Chondrocyte (in vitro differentiated cells): ENCODE results near the gene SNTG2. TPM values are rescaled to one million over a fixed set of nuclear protein-coding genes. Genes with fewer than 3 reads are reported as not detected.

ENCODE experiments used
- DNase-seq: peaks from one replicate; pipeline ENCODE4 v3.0.0; 2021; ENCODE audit warnings: mixed read lengths, low spot score
- H3K27ac Mint-ChIP-seq: one replicate; pipeline ENCODE4 v1.8.0; 2021; ENCODE audit warnings: mild to moderate bottlenecking, moderate library complexity, mixed read lengths; ENCODE audit not compliant: unreplicated experiment
- H3K27me3 Mint-ChIP-seq: 2 replicates; pipeline ENCODE4 v1.8.0; 2021; ENCODE audit warnings: low read depth, mixed read lengths
- H3K36me3 Mint-ChIP-seq: 2 replicates; pipeline ENCODE4 v1.8.0; 2021; ENCODE audit warnings: low read depth, mixed read lengths
- H3K4me1 Mint-ChIP-seq: 2 replicates; pipeline ENCODE4 v1.8.0; 2021; ENCODE audit warnings: low read depth, mild to moderate bottlenecking, mixed read lengths
- H3K4me3 Mint-ChIP-seq: one replicate; pipeline ENCODE4 v1.8.0; 2021; ENCODE audit warnings: mild to moderate bottlenecking, moderate library complexity, mixed read lengths; ENCODE audit not compliant: unreplicated experiment
- H3K9me3 Mint-ChIP-seq: 2 replicates; pipeline ENCODE4 v1.8.0; 2021; ENCODE audit warnings: low read depth, mixed read lengths
- total RNA-seq: library from RNA; stranded (reverse); gene quantifications from 3 replicates; pipeline ENCODE4 v1.2.1, GENCODE V29; 2021
- TF ChIP-seq, protein P1 (sequence below): fragments of 200-600 bp; sonication (generic); IDR thresholded peaks from 2 replicates; pipeline ENCODE4 v1.5.0; 2021; ENCODE audit warnings: antibody characterized with exemption, mild to moderate bottlenecking, moderate library complexity

The SNTG2 gene
- total RNA-seq, 1 donor from 2014 or later: not detected

DNA sequence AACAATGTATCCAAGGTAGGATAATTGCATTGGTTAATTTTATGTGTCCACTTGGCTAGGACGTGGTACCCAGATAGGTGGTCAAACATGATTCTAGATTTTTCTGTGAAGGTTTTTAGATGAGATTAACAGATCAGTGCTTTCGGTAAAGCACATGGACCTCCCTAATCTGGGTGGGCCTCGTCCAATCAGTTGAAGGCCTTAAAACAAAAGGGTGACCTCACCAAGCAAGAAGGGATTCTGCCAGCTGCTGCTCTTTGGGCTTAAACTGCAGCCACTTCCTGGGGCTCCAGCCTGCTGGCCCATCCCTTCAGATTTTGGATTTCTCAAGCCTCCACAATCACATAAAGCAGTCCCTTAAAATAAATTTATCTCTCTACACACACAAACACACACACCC lies 236.5 kb downstream of the SNTG2 start:
- Mint-ChIP-seq H3K27me3 (no peaks in the 10 kb centered on the region), H3K4me3 (no peak overlapping the region), H3K4me1 (no peaks in the 10 kb centered on the region), H3K27ac (no peak overlapping the region), H3K36me3 (no peaks in the 10 kb centered on the region), H3K9me3 (no peaks in the 10 kb centered on the region)
- no peak for DNase-seq
- TF ChIP-seq, protein P1, sequence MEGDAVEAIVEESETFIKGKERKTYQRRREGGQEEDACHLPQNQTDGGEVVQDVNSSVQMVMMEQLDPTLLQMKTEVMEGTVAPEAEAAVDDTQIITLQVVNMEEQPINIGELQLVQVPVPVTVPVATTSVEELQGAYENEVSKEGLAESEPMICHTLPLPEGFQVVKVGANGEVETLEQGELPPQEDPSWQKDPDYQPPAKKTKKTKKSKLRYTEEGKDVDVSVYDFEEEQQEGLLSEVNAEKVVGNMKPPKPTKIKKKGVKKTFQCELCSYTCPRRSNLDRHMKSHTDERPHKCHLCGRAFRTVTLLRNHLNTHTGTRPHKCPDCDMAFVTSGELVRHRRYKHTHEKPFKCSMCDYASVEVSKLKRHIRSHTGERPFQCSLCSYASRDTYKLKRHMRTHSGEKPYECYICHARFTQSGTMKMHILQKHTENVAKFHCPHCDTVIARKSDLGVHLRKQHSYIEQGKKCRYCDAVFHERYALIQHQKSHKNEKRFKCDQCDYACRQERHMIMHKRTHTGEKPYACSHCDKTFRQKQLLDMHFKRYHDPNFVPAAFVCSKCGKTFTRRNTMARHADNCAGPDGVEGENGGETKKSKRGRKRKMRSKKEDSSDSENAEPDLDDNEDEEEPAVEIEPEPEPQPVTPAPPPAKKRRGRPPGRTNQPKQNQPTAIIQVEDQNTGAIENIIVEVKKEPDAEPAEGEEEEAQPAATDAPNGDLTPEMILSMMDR: no peak

DNA sequence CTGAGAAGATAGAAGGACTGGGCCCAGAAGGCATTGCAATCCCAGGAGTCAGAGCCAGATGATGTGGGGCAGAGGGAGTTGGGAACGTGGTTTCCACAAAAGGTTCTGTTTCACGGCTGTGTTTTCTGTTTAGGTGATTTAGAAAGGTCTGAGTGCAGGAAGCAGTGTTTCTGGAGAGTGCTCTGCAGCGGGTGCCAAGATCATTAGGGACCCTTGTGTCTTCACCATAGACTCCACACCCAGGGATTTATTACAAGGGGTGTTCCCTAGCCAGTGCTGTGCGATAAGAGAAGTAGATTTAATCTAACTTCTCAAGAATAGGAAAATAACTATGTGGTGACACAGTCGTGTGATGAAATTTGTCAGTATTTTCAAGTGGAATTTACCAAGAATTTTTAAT lies 241.5 kb downstream of the SNTG2 start:
- peaks cover 3% of the 10 kb centered on the region for H3K36me3 Mint-ChIP-seq
- no peaks in the 10 kb centered on the region for H3K4me1 Mint-ChIP-seq
- H3K9me3 Mint-ChIP-seq: peaks cover 19% of the 10 kb centered on the region
- H3K27me3 Mint-ChIP-seq: no peaks in the 10 kb centered on the region
- DNase-seq: no peak
- no peak overlapping the region for H3K27ac Mint-ChIP-seq
- H3K4me3 Mint-ChIP-seq: no peak overlapping the region
- TF ChIP-seq, protein P1: no peak

DNA sequence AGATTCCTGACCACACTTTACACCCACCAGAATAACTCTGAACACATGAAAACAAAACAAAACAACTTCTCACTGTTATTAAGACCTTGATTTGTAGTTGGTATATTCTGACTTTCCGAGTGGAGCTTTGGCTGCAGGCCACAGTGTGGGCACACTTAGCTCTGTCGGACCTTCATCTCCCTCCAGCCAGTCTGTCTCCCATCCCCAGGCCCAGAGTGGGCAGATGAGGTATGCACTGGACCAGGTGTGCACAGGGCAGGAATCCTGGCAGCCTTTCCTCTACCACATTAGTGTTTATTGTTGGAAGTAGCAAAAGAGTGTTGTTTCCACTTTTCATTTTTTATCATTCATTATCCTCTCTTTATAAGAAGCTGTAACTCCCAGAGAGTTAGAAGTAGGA lies 243.2 kb downstream of the SNTG2 start:
- H3K36me3 Mint-ChIP-seq: peaks cover 3% of the 10 kb centered on the region
- H3K27ac Mint-ChIP-seq: no peak overlapping the region
- H3K4me3 Mint-ChIP-seq: no peak overlapping the region
- no peak for DNase-seq
- H3K9me3 Mint-ChIP-seq: peaks cover 25% of the 10 kb centered on the region
- peaks cover 3% of the 10 kb centered on the region for H3K27me3 Mint-ChIP-seq
- no peaks in the 10 kb centered on the region for H3K4me1 Mint-ChIP-seq
- TF ChIP-seq, protein P1: no peak

DNA sequence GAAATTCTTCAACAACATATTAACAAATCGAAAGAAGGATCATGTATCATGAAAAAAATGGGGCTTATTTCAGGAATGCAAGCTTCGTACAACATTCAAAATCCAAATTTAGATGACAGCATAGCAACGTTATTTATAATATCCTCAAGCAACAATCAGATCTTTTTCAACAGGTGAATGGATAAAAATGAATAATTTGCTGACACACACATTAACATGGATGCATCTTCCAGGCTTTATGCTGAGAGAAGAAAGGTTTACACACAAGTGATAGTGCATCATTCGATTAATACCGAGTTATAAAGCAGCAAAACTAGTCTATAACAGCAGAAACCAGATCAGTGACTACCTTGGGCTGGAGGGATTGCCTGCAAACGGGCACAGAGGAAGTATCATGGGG lies 253.1 kb downstream of the SNTG2 start:
- no peak for DNase-seq
- no peak overlapping the region for H3K27ac Mint-ChIP-seq
- peaks cover 22% of the 10 kb centered on the region for H3K9me3 Mint-ChIP-seq

DNA sequence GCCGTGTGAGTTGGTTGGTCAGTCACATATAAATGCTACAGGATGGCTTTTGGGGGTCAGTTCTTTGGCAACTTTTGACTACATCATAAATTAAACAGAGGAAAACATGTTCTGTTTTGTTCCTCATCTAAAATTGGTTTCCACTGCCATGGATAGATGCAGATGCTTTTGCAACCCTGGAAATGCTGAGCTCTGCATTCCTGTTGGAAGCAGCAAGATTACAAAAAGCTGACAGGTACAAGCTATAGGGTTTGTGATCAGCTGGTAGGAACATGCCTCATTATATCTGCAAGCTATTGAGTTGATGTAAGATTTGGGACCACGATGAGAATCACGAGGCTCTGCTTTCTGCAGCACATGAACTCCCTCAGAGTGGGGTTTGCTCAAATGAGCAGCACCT lies 255.2 kb downstream of the SNTG2 start:
- peaks cover 12% of the 10 kb centered on the region for H3K9me3 Mint-ChIP-seq
- no peak for DNase-seq
- H3K27me3 Mint-ChIP-seq: peaks cover 13% of the 10 kb centered on the region
- no peak overlapping the region for H3K27ac Mint-ChIP-seq
- TF ChIP-seq, protein P1: no peak
- H3K4me1 Mint-ChIP-seq: no peaks in the 10 kb centered on the region
- no peak overlapping the region for H3K4me3 Mint-ChIP-seq
- H3K36me3 Mint-ChIP-seq: no peaks in the 10 kb centered on the region

More for the DNA sequence above, 253.1 kb downstream of the SNTG2 start:
- TF ChIP-seq, protein P1: no peak
- Mint-ChIP-seq H3K36me3 (no peaks in the 10 kb centered on the region), H3K4me3 (no peak overlapping the region), H3K4me1 (no peaks in the 10 kb centered on the region), H3K27me3 (peaks cover 10% of the 10 kb centered on the region)
